Testis (tissue), 2 donors: ENCODE data around the gene DNAJC4.

Source experiments
- POLR2A ChIP-seq: fragments of 450-650 bp; IDR thresholded peaks from one replicate; pipeline ENCODE4 v1.6.1; 2017; ENCODE audit warnings: antibody characterized with exemption, mild to moderate bottlenecking, moderate library complexity
- TF ChIP-seq, protein P1 (sequence below), 3 experiments: fragments of 450-650 bp in 2 of 3; fragments of 200-600 bp in 1 of 3; sonication (generic) in 1 of 3; IDR thresholded peaks; one replicate each; pipeline ENCODE4 v1.5.1; 2016 to 2019; ENCODE audit warnings: antibody characterized with exemption in 3 of 3, mild to moderate bottlenecking in 2 of 3, moderate library complexity in 1 of 3

DNA sequence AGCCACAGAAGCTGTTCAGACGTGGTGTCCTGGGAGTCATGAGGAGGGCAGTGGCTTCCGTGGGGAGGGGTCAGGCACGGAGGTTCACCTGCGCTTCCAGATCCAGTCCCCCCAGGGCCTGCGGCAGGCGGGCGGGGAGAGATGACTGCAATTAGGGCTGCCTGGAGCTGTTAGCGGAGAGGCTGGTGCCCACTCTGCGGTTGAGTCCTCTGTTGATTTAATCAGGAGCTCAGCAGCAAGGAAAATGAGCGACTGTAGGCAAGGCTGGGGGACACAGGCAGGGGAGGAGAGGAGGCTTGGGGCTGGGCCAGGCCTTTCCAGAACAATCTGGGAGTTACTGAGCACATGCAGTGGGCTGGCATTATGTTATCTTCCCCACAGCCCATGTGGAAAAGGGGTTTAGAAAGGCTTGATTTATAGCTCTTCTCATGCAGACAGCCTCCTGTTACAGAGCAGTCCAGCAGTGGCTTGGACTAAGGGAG lies 34.1 kb downstream of the DNAJC4 start:
- TF ChIP-seq, protein P1, sequence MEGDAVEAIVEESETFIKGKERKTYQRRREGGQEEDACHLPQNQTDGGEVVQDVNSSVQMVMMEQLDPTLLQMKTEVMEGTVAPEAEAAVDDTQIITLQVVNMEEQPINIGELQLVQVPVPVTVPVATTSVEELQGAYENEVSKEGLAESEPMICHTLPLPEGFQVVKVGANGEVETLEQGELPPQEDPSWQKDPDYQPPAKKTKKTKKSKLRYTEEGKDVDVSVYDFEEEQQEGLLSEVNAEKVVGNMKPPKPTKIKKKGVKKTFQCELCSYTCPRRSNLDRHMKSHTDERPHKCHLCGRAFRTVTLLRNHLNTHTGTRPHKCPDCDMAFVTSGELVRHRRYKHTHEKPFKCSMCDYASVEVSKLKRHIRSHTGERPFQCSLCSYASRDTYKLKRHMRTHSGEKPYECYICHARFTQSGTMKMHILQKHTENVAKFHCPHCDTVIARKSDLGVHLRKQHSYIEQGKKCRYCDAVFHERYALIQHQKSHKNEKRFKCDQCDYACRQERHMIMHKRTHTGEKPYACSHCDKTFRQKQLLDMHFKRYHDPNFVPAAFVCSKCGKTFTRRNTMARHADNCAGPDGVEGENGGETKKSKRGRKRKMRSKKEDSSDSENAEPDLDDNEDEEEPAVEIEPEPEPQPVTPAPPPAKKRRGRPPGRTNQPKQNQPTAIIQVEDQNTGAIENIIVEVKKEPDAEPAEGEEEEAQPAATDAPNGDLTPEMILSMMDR (IDR thresholded peaks at IDR 0.05): no peak
- no peak for TF ChIP-seq POLR2A
